HepG2 (cell line): ENCODE results near the gene HSF4. TPM values are rescaled to one million over a fixed set of nuclear protein-coding genes. Genes with fewer than 3 reads are reported as not detected.

Experiments used
- ARNT ChIP-seq: fragments of 450-650 bp; IDR thresholded peaks from 2 replicates; pipeline ENCODE4 v1.6.1; 2017
- BCL6 ChIP-seq: IDR thresholded peaks from 2 replicates; pipeline ENCODE4 v1.6.1; 2016; ENCODE audit warnings: missing genetic modification reagents, missing compliant biosample characterization
- CENPT ChIP-seq: sonication (generic); formaldehyde crosslinking; IDR thresholded peaks from 2 replicates; pipeline ENCODE4 v1.8.0; 2022; ENCODE audit warnings: low read depth, mild to moderate bottlenecking, moderate library complexity, missing genetic modification reagents
- DMAP1 ChIP-seq: IDR thresholded peaks from 2 replicates; pipeline ENCODE4 v1.6.1; 2016
- E2F5 ChIP-seq: sonication (generic); formaldehyde crosslinking; conservative IDR thresholded peaks from 2 replicates; pipeline ENCODE4 v1.4.0; 2020; ENCODE audit warnings: missing genetic modification reagents
- IRF2 ChIP-seq: IDR thresholded peaks from 2 replicates; pipeline ENCODE4 v1.6.1; 2018; ENCODE audit warnings: missing genetic modification reagents, missing compliant biosample characterization
- MEIS1 ChIP-seq: sonication (generic); formaldehyde crosslinking; IDR thresholded peaks from 2 replicates; pipeline ENCODE4 v1.9.0; 2021; ENCODE audit warnings: mild to moderate bottlenecking, missing genetic modification reagents, moderate library complexity, borderline replicate concordance
- NCOA1 ChIP-seq: sonication (generic); formaldehyde crosslinking; IDR thresholded peaks from 2 replicates; pipeline ENCODE4 v1.9.0; 2021; ENCODE audit warnings: missing genetic modification reagents
- POLR2G ChIP-seq: fragments of 200-400 bp; formaldehyde crosslinking; IDR thresholded peaks from 2 replicates; pipeline ENCODE4 v1.6.1; 2018; ENCODE audit warnings: mild to moderate bottlenecking, low read depth, low read length, moderate library complexity
- TOE1 ChIP-seq: sonication (generic); formaldehyde crosslinking; IDR thresholded peaks from 2 replicates; pipeline ENCODE4 v1.4.0; 2020; ENCODE audit warnings: mild to moderate bottlenecking, missing genetic modification reagents
- ZBTB20 ChIP-seq: sonication (generic); formaldehyde crosslinking; IDR thresholded peaks from 2 replicates; pipeline ENCODE4 v1.8.1; 2023; ENCODE audit warnings: missing genetic modification reagents, low read depth, mild to moderate bottlenecking, borderline replicate concordance
- ZFP36L2 ChIP-seq: sonication (generic); formaldehyde crosslinking; IDR thresholded peaks from 2 replicates; pipeline ENCODE4 v1.4.0; 2020; ENCODE audit warnings: missing genetic modification reagents
- ZNF329 ChIP-seq: sonication (generic); formaldehyde crosslinking; IDR thresholded peaks from 2 replicates; pipeline ENCODE4 v1.9.0; 2021; ENCODE audit warnings: low read depth, mild to moderate bottlenecking, missing genetic modification reagents
- ZNF652 ChIP-seq: IDR thresholded peaks from 2 replicates; pipeline ENCODE4 v1.6.1; 2016; ENCODE audit warnings: low read depth, borderline replicate concordance
- ZNF670 ChIP-seq: sonication (generic); formaldehyde crosslinking; IDR thresholded peaks from 2 replicates; pipeline ENCODE4 v1.8.0; 2022; ENCODE audit warnings: mild to moderate bottlenecking, missing genetic modification reagents, borderline replicate concordance
- ZNF816 ChIP-seq: sonication (generic); formaldehyde crosslinking; IDR thresholded peaks from 2 replicates; pipeline ENCODE4 v1.8.0; 2022; ENCODE audit warnings: missing genetic modification reagents, mild to moderate bottlenecking, borderline replicate concordance
- polyA plus RNA-seq, 8 experiments: library from polyadenylated mRNA; depleted of rRNA in 3 of 8; stranded (reverse) in 7 of 8; unstranded in 1 of 8; fragments of >200 nt; fragmentation: Illumina TruSeq in 4 of 8; extraction: Trizol in 4 of 8; gene quantifications; 2 replicates each; pipeline versions ENCODE4 v1.2.1 to v1.2.3, GENCODE V29; 2011 to 2016; ENCODE audit warnings: low read depth in 4 of 8, missing spikeins in 1 of 8, mixed read lengths in 1 of 8; ENCODE audit not compliant: insufficient read depth in 1 of 8
- total RNA-seq, 5 experiments: library from RNA; depleted of rRNA; stranded (reverse); fragments of >200 nt; fragmentation: Illumina TruSeq; extraction: Trizol; gene quantifications; 2 replicates each; pipeline ENCODE4 v1.2.3, GENCODE V29; 2016; ENCODE audit warnings: low read depth in 1 of 5
- TF ChIP-seq, protein P1 (sequence below): sonication (generic); formaldehyde crosslinking; IDR thresholded peaks from 2 replicates; pipeline ENCODE4 v1.4.0; 2020; ENCODE audit warnings: mild to moderate bottlenecking, missing genetic modification reagents
- TF ChIP-seq, protein P2 (sequence below): sonication (generic); formaldehyde crosslinking; IDR thresholded peaks from 2 replicates; pipeline ENCODE4 v1.4.0; 2020; ENCODE audit warnings: missing genetic modification reagents
- TF ChIP-seq, protein P3 (sequence below): sonication (generic); formaldehyde crosslinking; IDR thresholded peaks from 2 replicates; pipeline ENCODE4 v1.4.0; 2020; ENCODE audit warnings: missing genetic modification reagents
- TF ChIP-seq, protein P4 (sequence below): sonication (generic); formaldehyde crosslinking; IDR thresholded peaks from 2 replicates; pipeline ENCODE4 v1.4.0; 2020; ENCODE audit warnings: low read depth, mild to moderate bottlenecking, missing genetic modification reagents

Gene HSF4
- total and polyA plus RNA-seq, 2 of the 13 experiments (the other 11 are each of a cell fraction or from before 2014, with no cell fraction given), result 3.5 to 16.9 TPM

DNA sequence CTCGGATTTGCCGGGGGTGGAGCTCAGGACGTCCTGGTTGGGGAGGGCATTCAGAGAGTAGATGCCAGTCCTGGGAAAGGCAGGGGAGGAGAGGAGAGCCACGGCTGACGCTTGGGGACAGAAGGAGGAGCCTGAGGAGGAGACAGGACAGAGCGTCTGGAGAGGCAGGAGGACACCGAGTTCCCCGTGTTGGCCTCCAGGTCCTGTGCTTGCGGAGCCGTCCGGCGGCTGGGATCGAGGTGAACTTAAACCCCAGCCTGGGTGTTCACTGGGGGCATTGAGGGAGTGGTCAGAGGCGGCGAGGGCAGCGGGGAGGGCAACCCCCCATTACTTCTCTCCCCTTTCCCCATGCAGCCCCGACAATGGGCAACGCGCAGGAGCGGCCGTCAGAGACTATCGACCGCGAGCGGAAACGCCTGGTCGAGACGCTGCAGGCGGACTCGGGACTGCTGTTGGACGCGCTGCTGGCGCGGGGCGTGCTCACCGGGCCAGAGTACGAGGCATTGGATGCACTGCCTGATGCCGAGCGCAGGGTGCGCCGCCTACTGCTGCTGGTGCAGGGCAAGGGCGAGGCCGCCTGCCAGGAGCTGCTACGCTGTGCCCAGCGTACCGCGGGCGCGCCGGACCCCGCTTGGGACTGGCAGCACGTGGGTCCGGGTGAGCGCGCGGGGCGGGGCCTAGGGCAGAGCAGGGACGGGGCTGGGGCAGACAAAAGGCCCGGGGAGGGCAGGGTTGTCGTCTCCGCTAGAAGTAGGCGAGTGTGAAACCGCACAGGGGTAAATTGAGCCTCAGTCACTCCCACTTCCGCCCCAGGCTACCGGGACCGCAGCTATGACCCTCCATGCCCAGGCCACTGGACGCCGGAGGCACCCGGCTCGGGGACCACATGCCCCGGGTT, 9.5 kb downstream of the HSF4 start (continued):
- TF ChIP-seq, protein P1, sequence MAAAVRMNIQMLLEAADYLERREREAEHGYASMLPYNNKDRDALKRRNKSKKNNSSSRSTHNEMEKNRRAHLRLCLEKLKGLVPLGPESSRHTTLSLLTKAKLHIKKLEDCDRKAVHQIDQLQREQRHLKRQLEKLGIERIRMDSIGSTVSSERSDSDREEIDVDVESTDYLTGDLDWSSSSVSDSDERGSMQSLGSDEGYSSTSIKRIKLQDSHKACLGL (CRISPR knock-in tag), result peak; percentile 93
- TF ChIP-seq ZNF816 (peak; percentile 29; the same call in 1 of the 2 replicates), BCL6 (peak; percentile 89), NCOA1 (no peak), ZBTB20 (CRISPR knock-in tag) (peak; percentile 85; the same call in 1 of the 2 replicates), POLR2G (peak; percentile 83), ZNF670 (CRISPR knock-in tag) (peak; percentile 83; the same call in 1 of the 2 replicates), ZFP36L2 (CRISPR knock-in tag) (no peak), E2F5 (no peak; the same call in 1 of the 2 replicates), CENPT (peak; percentile 98), ZNF652 (peak; percentile 47; the same call in 1 of the 2 replicates), ZNF329 (CRISPR knock-in tag) (peak; percentile 86; the same call in 1 of the 2 replicates), IRF2 (peak; percentile 94), MEIS1 (CRISPR knock-in tag) (peak; percentile 94), ARNT (no peak), DMAP1 (CRISPR knock-in tag) (peak; percentile 70), TOE1 (CRISPR knock-in tag) (0 out of 2 replicates have a peak, but pooled peaks have one; percentile 51)
- TF ChIP-seq, protein P2, sequence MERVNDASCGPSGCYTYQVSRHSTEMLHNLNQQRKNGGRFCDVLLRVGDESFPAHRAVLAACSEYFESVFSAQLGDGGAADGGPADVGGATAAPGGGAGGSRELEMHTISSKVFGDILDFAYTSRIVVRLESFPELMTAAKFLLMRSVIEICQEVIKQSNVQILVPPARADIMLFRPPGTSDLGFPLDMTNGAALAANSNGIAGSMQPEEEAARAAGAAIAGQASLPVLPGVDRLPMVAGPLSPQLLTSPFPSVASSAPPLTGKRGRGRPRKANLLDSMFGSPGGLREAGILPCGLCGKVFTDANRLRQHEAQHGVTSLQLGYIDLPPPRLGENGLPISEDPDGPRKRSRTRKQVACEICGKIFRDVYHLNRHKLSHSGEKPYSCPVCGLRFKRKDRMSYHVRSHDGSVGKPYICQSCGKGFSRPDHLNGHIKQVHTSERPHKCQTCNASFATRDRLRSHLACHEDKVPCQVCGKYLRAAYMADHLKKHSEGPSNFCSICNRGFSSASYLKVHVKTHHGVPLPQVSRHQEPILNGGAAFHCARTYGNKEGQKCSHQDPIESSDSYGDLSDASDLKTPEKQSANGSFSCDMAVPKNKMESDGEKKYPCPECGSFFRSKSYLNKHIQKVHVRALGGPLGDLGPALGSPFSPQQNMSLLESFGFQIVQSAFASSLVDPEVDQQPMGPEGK (CRISPR knock-in tag), result 0 out of 2 replicates have a peak, but pooled peaks have one; percentile 36
- TF ChIP-seq, protein P3, sequence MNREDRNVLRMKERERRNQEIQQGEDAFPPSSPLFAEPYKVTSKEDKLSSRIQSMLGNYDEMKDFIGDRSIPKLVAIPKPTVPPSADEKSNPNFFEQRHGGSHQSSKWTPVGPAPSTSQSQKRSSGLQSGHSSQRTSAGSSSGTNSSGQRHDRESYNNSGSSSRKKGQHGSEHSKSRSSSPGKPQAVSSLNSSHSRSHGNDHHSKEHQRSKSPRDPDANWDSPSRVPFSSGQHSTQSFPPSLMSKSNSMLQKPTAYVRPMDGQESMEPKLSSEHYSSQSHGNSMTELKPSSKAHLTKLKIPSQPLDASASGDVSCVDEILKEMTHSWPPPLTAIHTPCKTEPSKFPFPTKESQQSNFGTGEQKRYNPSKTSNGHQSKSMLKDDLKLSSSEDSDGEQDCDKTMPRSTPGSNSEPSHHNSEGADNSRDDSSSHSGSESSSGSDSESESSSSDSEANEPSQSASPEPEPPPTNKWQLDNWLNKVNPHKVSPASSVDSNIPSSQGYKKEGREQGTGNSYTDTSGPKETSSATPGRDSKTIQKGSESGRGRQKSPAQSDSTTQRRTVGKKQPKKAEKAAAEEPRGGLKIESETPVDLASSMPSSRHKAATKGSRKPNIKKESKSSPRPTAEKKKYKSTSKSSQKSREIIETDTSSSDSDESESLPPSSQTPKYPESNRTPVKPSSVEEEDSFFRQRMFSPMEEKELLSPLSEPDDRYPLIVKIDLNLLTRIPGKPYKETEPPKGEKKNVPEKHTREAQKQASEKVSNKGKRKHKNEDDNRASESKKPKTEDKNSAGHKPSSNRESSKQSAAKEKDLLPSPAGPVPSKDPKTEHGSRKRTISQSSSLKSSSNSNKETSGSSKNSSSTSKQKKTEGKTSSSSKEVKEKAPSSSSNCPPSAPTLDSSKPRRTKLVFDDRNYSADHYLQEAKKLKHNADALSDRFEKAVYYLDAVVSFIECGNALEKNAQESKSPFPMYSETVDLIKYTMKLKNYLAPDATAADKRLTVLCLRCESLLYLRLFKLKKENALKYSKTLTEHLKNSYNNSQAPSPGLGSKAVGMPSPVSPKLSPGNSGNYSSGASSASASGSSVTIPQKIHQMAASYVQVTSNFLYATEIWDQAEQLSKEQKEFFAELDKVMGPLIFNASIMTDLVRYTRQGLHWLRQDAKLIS (CRISPR knock-in tag), result no peak
- TF ChIP-seq, protein P4, sequence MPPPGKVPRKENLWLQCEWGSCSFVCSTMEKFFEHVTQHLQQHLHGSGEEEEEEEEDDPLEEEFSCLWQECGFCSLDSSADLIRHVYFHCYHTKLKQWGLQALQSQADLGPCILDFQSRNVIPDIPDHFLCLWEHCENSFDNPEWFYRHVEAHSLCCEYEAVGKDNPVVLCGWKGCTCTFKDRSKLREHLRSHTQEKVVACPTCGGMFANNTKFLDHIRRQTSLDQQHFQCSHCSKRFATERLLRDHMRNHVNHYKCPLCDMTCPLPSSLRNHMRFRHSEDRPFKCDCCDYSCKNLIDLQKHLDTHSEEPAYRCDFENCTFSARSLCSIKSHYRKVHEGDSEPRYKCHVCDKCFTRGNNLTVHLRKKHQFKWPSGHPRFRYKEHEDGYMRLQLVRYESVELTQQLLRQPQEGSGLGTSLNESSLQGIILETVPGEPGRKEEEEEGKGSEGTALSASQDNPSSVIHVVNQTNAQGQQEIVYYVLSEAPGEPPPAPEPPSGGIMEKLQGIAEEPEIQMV (CRISPR knock-in tag), result peak; percentile 94
